Measurements from ENCODE around the gene KIF26B. TPM values are rescaled to one million over a fixed set of nuclear protein-coding genes. Genes with fewer than 3 reads are reported as not detected.

The KIF26B gene
- polyA plus RNA-seq, 2 of the 4 experiments (the other 2 are of a cell fraction), result 0.01 to 0.04 TPM

DNA sequence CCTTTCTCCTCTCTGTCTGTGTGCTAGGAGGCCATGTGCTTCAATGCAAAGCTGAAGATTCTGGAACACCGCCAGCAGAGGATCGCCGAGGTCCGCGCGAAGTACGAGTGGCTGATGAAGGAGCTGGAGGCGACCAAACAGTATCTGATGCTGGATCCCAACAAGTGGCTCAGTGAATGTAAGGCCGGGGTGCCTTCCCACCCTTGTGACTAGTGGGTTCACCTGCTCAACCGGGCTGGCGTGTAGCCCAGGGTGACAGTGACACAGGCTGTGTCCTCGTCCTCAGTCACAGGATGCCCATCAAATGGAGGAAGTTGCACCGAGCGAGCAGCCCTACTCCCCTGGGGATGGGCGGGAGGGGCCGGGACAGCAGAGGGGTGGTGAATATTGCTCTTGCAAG, 544.1 kb downstream of the KIF26B start (continued):
- TF ChIP-seq SMC3 (IDR thresholded peaks at IDR 0.05) (no peak), HEYL (CRISPR knock-in tag; IDR thresholded peaks at IDR 0.05) (no peak), HOXA7 (CRISPR knock-in tag; IDR thresholded peaks at IDR 0.05) (no peak), NPAS2 (CRISPR knock-in tag; IDR thresholded peaks at IDR 0.05; ENCODE audit: borderline replicate concordance) (no peak), JUNB (IDR thresholded peaks at IDR 0.05) (no peak), FOSL2 (IDR thresholded peaks at IDR 0.05) (no peak), FOSL2 (CRISPR knock-in tag; IDR thresholded peaks at IDR 0.05) (no peak)

DNA sequence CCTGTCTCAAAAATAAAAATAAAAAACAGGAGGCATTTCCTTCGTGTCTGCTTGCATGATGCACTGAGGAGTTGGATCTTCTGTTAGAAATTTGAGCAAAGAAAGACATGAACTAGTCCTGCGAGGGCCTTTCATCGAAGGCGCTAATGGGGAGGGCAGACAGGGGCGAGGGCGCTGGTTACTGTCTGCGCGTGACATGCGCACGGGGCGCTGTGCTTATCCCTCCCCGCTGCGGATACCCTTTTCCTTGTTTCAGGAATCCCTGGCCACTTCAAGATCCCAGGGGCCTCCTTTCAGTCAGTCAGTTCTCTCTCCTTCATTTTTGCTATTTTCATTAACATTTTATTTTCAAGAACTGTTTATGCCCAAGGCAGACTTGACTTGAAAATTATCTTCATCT, 545.8 kb downstream of the KIF26B start:
- Histone ChIP-seq H3K27ac (no peak overlapping the region), H3K4me2 (no peak overlapping the region), H3K4me1 (no peaks in the 10 kb centered on the region), H3K4me3 (no peak overlapping the region), H3K9me3 (no peaks in the 10 kb centered on the region)
- no peak for TF ChIP-seq FOSL2 (IDR thresholded peaks at IDR 0.05)
- TF ChIP-seq FOSL2 (CRISPR knock-in tag; IDR thresholded peaks at IDR 0.05), result no peak
- no peak for TF ChIP-seq SREBF2 (IDR thresholded peaks at IDR 0.05)
- TF ChIP-seq, protein P1, sequence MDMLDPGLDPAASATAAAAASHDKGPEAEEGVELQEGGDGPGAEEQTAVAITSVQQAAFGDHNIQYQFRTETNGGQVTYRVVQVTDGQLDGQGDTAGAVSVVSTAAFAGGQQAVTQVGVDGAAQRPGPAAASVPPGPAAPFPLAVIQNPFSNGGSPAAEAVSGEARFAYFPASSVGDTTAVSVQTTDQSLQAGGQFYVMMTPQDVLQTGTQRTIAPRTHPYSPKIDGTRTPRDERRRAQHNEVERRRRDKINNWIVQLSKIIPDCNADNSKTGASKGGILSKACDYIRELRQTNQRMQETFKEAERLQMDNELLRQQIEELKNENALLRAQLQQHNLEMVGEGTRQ (IDR thresholded peaks at IDR 0.05), result no peak
- TF ChIP-seq POLR2A (IDR thresholded peaks at IDR 0.05; ENCODE audit: low read length), result no peak
- TF ChIP-seq, protein P2, sequence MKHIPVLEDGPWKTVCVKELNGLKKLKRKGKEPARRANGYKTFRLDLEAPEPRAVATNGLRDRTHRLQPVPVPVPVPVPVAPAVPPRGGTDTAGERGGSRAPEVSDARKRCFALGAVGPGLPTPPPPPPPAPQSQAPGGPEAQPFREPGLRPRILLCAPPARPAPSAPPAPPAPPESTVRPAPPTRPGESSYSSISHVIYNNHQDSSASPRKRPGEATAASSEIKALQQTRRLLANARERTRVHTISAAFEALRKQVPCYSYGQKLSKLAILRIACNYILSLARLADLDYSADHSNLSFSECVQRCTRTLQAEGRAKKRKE (CRISPR knock-in tag; IDR thresholded peaks at IDR 0.05; ENCODE audit: low read depth), result no peak
- no peak for TF ChIP-seq CBX8 (IDR thresholded peaks at IDR 0.05)
- TF ChIP-seq JUN (IDR thresholded peaks at IDR 0.05), result no peak
- TF ChIP-seq, protein P3, sequence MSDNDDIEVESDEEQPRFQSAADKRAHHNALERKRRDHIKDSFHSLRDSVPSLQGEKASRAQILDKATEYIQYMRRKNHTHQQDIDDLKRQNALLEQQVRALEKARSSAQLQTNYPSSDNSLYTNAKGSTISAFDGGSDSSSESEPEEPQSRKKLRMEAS (IDR thresholded peaks at IDR 0.05), result no peak
- no peak for TF ChIP-seq FOXS1 (CRISPR knock-in tag; IDR thresholded peaks at IDR 0.05)
- no peak for TF ChIP-seq NPAS2 (CRISPR knock-in tag; IDR thresholded peaks at IDR 0.05; ENCODE audit: borderline replicate concordance)
- TF ChIP-seq, protein P4, sequence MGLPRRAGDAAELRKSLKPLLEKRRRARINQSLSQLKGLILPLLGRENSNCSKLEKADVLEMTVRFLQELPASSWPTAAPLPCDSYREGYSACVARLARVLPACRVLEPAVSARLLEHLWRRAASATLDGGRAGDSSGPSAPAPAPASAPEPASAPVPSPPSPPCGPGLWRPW (IDR thresholded peaks at IDR 0.05), result no peak
- TF ChIP-seq ZSCAN20 (CRISPR knock-in tag; IDR thresholded peaks at IDR 0.05), result no peak
- TF ChIP-seq TFCP2L1 (CRISPR knock-in tag; IDR thresholded peaks at IDR 0.05), result no peak
- TF ChIP-seq, protein P5, sequence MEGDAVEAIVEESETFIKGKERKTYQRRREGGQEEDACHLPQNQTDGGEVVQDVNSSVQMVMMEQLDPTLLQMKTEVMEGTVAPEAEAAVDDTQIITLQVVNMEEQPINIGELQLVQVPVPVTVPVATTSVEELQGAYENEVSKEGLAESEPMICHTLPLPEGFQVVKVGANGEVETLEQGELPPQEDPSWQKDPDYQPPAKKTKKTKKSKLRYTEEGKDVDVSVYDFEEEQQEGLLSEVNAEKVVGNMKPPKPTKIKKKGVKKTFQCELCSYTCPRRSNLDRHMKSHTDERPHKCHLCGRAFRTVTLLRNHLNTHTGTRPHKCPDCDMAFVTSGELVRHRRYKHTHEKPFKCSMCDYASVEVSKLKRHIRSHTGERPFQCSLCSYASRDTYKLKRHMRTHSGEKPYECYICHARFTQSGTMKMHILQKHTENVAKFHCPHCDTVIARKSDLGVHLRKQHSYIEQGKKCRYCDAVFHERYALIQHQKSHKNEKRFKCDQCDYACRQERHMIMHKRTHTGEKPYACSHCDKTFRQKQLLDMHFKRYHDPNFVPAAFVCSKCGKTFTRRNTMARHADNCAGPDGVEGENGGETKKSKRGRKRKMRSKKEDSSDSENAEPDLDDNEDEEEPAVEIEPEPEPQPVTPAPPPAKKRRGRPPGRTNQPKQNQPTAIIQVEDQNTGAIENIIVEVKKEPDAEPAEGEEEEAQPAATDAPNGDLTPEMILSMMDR (IDR thresholded peaks at IDR 0.05), result no peak
- TF ChIP-seq EHF (CRISPR knock-in tag; IDR thresholded peaks at IDR 0.05), result no peak
- TF ChIP-seq, protein P6, sequence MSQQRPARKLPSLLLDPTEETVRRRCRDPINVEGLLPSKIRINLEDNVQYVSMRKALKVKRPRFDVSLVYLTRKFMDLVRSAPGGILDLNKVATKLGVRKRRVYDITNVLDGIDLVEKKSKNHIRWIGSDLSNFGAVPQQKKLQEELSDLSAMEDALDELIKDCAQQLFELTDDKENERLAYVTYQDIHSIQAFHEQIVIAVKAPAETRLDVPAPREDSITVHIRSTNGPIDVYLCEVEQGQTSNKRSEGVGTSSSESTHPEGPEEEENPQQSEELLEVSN (IDR thresholded peaks at IDR 0.05; ENCODE audit: borderline replicate concordance, low read depth), result no peak
- no peak for TF ChIP-seq ZFP36 (IDR thresholded peaks at IDR 0.05; ENCODE audit: borderline replicate concordance, partially characterized antibody)
- TF ChIP-seq SMC3 (IDR thresholded peaks at IDR 0.05), result no peak
- no peak for FAIRE-seq
- DNase-seq (ENCODE audit: low read depth in 1 of 2, low spot score in 1 of 2), result no peak
- ChIA-PET CTCF (interaction anchor here (1.2 kb wide), 1 partner anchor 13 kb away, joined by 3 read pairs; no protein-coding TSS in a partner anchor), POLR2A (no interaction called here)
- no peak for ATAC-seq
- 76% methylated on average over 13 of the region's 13 CpGs for WGBS (ENCODE audit: missing lambda C conversion rate)

DNA sequence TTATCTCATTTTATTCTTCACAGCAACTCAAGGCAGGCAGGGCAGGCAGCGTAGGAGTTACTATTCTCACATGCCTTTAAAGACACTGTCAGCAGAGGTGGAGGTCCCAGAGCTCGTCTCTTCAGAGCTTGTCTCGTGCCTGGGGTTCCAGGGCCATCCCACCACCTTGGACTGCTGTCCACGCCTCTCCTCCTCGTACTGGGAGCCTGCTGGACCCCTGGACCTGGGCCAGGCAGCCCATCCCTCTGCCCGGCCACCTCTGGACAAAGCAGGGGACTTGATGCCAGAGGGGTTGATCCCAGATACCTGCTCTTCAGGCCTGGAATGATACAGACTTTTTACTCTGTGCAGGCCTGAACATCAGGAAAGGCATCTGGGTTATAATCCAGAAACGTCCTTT, 546.8 kb downstream of the KIF26B start:
- TF ChIP-seq TP53 (CRISPR knock-in tag; IDR thresholded peaks at IDR 0.05) (no peak), BHLHE40 (IDR thresholded peaks at IDR 0.05; ENCODE audit: low read depth, low read length) (no peak), HOXB13 (CRISPR knock-in tag; IDR thresholded peaks at IDR 0.05; ENCODE audit: low read depth) (no peak), HOXB5 (CRISPR knock-in tag; IDR thresholded peaks at IDR 0.05) (no peak), TFCP2L1 (CRISPR knock-in tag; IDR thresholded peaks at IDR 0.05) (no peak), SMC3 (IDR thresholded peaks at IDR 0.05) (no peak), JUNB (IDR thresholded peaks at IDR 0.05) (no peak), NPAS2 (CRISPR knock-in tag; IDR thresholded peaks at IDR 0.05; ENCODE audit: borderline replicate concordance) (no peak)
- TF ChIP-seq, protein P7, sequence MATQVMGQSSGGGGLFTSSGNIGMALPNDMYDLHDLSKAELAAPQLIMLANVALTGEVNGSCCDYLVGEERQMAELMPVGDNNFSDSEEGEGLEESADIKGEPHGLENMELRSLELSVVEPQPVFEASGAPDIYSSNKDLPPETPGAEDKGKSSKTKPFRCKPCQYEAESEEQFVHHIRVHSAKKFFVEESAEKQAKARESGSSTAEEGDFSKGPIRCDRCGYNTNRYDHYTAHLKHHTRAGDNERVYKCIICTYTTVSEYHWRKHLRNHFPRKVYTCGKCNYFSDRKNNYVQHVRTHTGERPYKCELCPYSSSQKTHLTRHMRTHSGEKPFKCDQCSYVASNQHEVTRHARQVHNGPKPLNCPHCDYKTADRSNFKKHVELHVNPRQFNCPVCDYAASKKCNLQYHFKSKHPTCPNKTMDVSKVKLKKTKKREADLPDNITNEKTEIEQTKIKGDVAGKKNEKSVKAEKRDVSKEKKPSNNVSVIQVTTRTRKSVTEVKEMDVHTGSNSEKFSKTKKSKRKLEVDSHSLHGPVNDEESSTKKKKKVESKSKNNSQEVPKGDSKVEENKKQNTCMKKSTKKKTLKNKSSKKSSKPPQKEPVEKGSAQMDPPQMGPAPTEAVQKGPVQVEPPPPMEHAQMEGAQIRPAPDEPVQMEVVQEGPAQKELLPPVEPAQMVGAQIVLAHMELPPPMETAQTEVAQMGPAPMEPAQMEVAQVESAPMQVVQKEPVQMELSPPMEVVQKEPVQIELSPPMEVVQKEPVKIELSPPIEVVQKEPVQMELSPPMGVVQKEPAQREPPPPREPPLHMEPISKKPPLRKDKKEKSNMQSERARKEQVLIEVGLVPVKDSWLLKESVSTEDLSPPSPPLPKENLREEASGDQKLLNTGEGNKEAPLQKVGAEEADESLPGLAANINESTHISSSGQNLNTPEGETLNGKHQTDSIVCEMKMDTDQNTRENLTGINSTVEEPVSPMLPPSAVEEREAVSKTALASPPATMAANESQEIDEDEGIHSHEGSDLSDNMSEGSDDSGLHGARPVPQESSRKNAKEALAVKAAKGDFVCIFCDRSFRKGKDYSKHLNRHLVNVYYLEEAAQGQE (IDR thresholded peaks at IDR 0.05), result no peak
- POLR2A ChIA-PET, result no interaction called here
- H3K4me1 ChIP-seq, result no peaks in the 10 kb centered on the region
- DNase-seq (ENCODE audit: low read depth in 1 of 2, low spot score in 1 of 2) (no peak), FAIRE-seq (no peak), ATAC-seq (no peak)
- 15% methylated on average over 7 of the region's 7 CpGs for WGBS (ENCODE audit: missing lambda C conversion rate)
- H3K4me2 ChIP-seq, result no peak overlapping the region
- no peak overlapping the region for H3K27ac ChIP-seq
- H3K4me3 ChIP-seq, result no peak overlapping the region
- H3K9me3 ChIP-seq, result no peaks in the 10 kb centered on the region
- CTCF ChIA-PET, result no interaction called here

Measured in A549 (cell line).